GM23248 (cell line): ENCODE data around the gene NMRK1. TPM values are rescaled to one million over a fixed set of nuclear protein-coding genes. Genes with fewer than 3 reads are reported as not detected.

ENCODE experiments used
- DNase-seq: peaks from one replicate; pipeline ENCODE4 v3.0.0-alpha.2; 2015
- H2AFZ ChIP-seq: fragments of 200-600 bp; sonication (generic); 2 replicates; pipeline ENCODE4 v1.6.1; 2016; ENCODE audit warnings: antibody characterized with exemption
- H3F3A ChIP-seq: fragments of 200-600 bp; sonication (generic); 2 replicates; pipeline ENCODE4 v1.6.1; 2016; ENCODE audit warnings: mild to moderate bottlenecking, antibody characterized with exemption, mixed run types; ENCODE audit not compliant: insufficient read depth
- H3K27ac ChIP-seq: fragments of 200-600 bp; sonication (generic); 2 replicates; pipeline ENCODE4 v1.5.1; 2016; ENCODE audit warnings: mild to moderate bottlenecking
- H3K27me3 ChIP-seq: fragments of 200-600 bp; sonication (generic); replicated peaks from 2 replicates; pipeline ENCODE4 v1.6.1; 2016; ENCODE audit warnings: mild to moderate bottlenecking; ENCODE audit not compliant: insufficient read depth
- H3K36me3 ChIP-seq: fragments of 200-600 bp; sonication (generic); 2 replicates; pipeline ENCODE4 v1.6.1; 2016; ENCODE audit warnings: low read depth, mild to moderate bottlenecking
- H3K4me1 ChIP-seq: fragments of 200-600 bp; sonication (generic); 2 replicates; pipeline ENCODE4 v1.6.1; 2016; ENCODE audit warnings: mild to moderate bottlenecking; ENCODE audit not compliant: insufficient read depth
- H3K4me2 ChIP-seq: fragments of 200-600 bp; sonication (generic); one replicate; pipeline ENCODE4 v1.6.1; 2016; ENCODE audit warnings: mild to moderate bottlenecking; ENCODE audit not compliant: unreplicated experiment
- H3K4me3 ChIP-seq: fragments of 200-600 bp; sonication (generic); 2 replicates; pipeline ENCODE4 v1.5.1; 2016; ENCODE audit warnings: mild to moderate bottlenecking
- H3K79me2 ChIP-seq: fragments of 200-600 bp; sonication (generic); 2 replicates; pipeline ENCODE4 v1.6.1; 2016; ENCODE audit warnings: mild to moderate bottlenecking; ENCODE audit not compliant: insufficient read depth
- H3K9ac ChIP-seq: fragments of 200-600 bp; sonication (generic); 2 replicates; pipeline ENCODE4 v1.6.1; 2016; ENCODE audit warnings: mild to moderate bottlenecking
- H3K9me2 ChIP-seq: fragments of 200-600 bp; sonication (generic); 2 replicates; pipeline ENCODE4 v1.6.1; 2016; ENCODE audit warnings: mixed run types, mild to moderate bottlenecking, moderate library complexity; ENCODE audit not compliant: insufficient read depth
- H3K9me3 ChIP-seq: fragments of 200-600 bp; sonication (generic); one replicate; pipeline ENCODE4 v1.6.1; 2017; ENCODE audit warnings: low read depth
- H4K20me1 ChIP-seq: fragments of 200-600 bp; sonication (generic); 2 replicates; pipeline ENCODE4 v1.6.0; 2016; ENCODE audit not compliant: insufficient read depth
- EZH2 ChIP-seq: fragments of 200-600 bp; sonication (generic); IDR thresholded peaks from 2 replicates; pipeline ENCODE4 v1.6.1; 2018; ENCODE audit warnings: antibody characterized with exemption, mild to moderate bottlenecking; ENCODE audit not compliant: insufficient read depth, poor library complexity, severe bottlenecking
- EZH2phosphoT487 ChIP-seq: fragments of 200-600 bp; sonication (generic); IDR thresholded peaks from 2 replicates; pipeline ENCODE4 v1.6.1; 2018; ENCODE audit warnings: antibody characterized with exemption, moderate library complexity, mild to moderate bottlenecking, low read depth; ENCODE audit not compliant: insufficient read depth
- WGBS, 2 experiments: methylation state at CpG; one replicate each; pipeline ENCODE4 v1.1.6; 2015 to 2017; ENCODE audit warnings: low lambda C conversion rate in 2 of 2, low coverage in 1 of 2; ENCODE audit errors: missing lambda C conversion rate in 2 of 2; 5-methylcytosine and 5-hydroxymethylcytosine counted together
- in situ Hi-C: fragments of 300-500 bp; cut with MboI; formaldehyde crosslinking; loops from 2 replicates; pipeline ENCODE4 v1.15.0; 2020
- polyA plus RNA-seq: library from polyadenylated mRNA; unstranded; fragments of >200 nt; fragmentation: Nextera tagmentation; extraction: Ambion mirVana; gene quantifications from 2 replicates; pipeline ENCODE4 v1.2.1, GENCODE V29; 2016
- total RNA-seq: library from RNA; depleted of rRNA; stranded (reverse); fragments of >200 nt; shearing (Covaris generic); gene quantifications from 2 replicates; pipeline ENCODE4 v1.2.3, GENCODE V29; 2014

The NMRK1 gene
- total and polyA plus RNA-seq, 2 experiments from 2014 or later = 16.6 to 29.2 TPM

GRCh38 chr9:75039801-75040200, 48.2 kb downstream of the NMRK1 start:
- in situ Hi-C loops = no loop called here
- Histone ChIP-seq H3K9me3 (no peaks in the 10 kb centered on the region), H3K79me2 (no peaks in the 10 kb centered on the region), H3K4me3 (peak overlapping the region; percentile 43; the same call in 1 of the 2 replicates), H3K9me2 (no peaks in the 10 kb centered on the region), H3K9ac (0 out of 2 replicates have a peak overlapping the region, but pooled peaks have one; percentile 12), H3K36me3 (no peaks in the 10 kb centered on the region), H4K20me1 (no peaks in the 10 kb centered on the region), H3K4me2 (peak overlapping the region; percentile 56), H3K4me1 (peaks cover 35% of the 10 kb centered on the region), H3K27me3 (no peaks in the 10 kb centered on the region), H3F3A (peaks cover 32% of the 10 kb centered on the region), H2AFZ (peak overlapping the region; percentile 61), H3K27ac (peak overlapping the region; percentile 80)
- TF ChIP-seq EZH2phosphoT487 (no peak), EZH2 (no peak)
- peak; percentile 36 for DNase-seq
- WGBS, 2 experiments = 42 to 45% methylated on average over 3 of the region's 3 CpGs

- H3K4me1 ChIP-seq = peaks cover 35% of the 10 kb centered on the region
- no peaks in the 10 kb centered on the region for H3K9me3 ChIP-seq
- H3F3A ChIP-seq = peaks cover 32% of the 10 kb centered on the region
- H3K79me2 ChIP-seq = no peaks in the 10 kb centered on the region
- no peaks in the 10 kb centered on the region for H3K36me3 ChIP-seq
- 1 to 3% methylated on average over 3 of the region's 3 CpGs for WGBS, 2 experiments
- H3K4me3 ChIP-seq = peak overlapping the region; percentile 43
- in situ Hi-C loops = no loop called here
- peak overlapping the region; percentile 46 for H3K9ac ChIP-seq
- peak; percentile 89 for DNase-seq
- H3K4me2 ChIP-seq = peak overlapping the region; percentile 56
- no peaks in the 10 kb centered on the region for H4K20me1 ChIP-seq
- TF ChIP-seq EZH2 = no peak
- no peak for TF ChIP-seq EZH2phosphoT487
- H2AFZ ChIP-seq = peak overlapping the region; percentile 61
- H3K27me3 ChIP-seq = no peaks in the 10 kb centered on the region
- H3K9me2 ChIP-seq = no peaks in the 10 kb centered on the region
- H3K27ac ChIP-seq = peak overlapping the region; percentile 80
These were observed 48.9 kb downstream of the NMRK1 start for GRCh38 chr9:75039009-75039408.

GRCh38 chr9:75036793-75037192, 51.2 kb downstream of the NMRK1 start:
- TF ChIP-seq EZH2 (no peak), EZH2phosphoT487 (no peak)
- Histone ChIP-seq H4K20me1 (no peaks in the 10 kb centered on the region), H3K9me2 (no peaks in the 10 kb centered on the region), H3K9ac (no peak overlapping the region), H3F3A (peaks cover 32% of the 10 kb centered on the region), H3K79me2 (no peaks in the 10 kb centered on the region), H3K27ac (no peak overlapping the region), H3K27me3 (no peaks in the 10 kb centered on the region), H3K36me3 (no peaks in the 10 kb centered on the region), H3K4me1 (peaks cover 35% of the 10 kb centered on the region), H3K4me3 (no peak overlapping the region), H3K4me2 (no peak overlapping the region), H3K9me3 (no peaks in the 10 kb centered on the region), H2AFZ (no peak overlapping the region)
- in situ Hi-C loops = no loop called here
- 65 to 67% methylated on average over 3 of the region's 3 CpGs for WGBS, 2 experiments
- DNase-seq = no peak

- Histone ChIP-seq H3K9me2 (no peaks in the 10 kb centered on the region), H3K4me2 (no peak overlapping the region), H3K36me3 (no peaks in the 10 kb centered on the region), H3K79me2 (no peaks in the 10 kb centered on the region), H2AFZ (no peak overlapping the region), H3K9me3 (no peaks in the 10 kb centered on the region), H3K27ac (no peak overlapping the region), H3F3A (peaks cover 12% of the 10 kb centered on the region), H4K20me1 (no peaks in the 10 kb centered on the region), H3K4me3 (no peak overlapping the region), H3K27me3 (no peaks in the 10 kb centered on the region), H3K4me1 (peaks cover 11% of the 10 kb centered on the region), H3K9ac (no peak overlapping the region)
- in situ Hi-C loops = no loop called here
- WGBS, 2 experiments = 59 to 67% methylated on average over 2 of the region's 2 CpGs
- TF ChIP-seq EZH2phosphoT487 (no peak), EZH2 (no peak)
- no peak for DNase-seq
These were observed 54.0 kb downstream of the NMRK1 start for GRCh38 chr9:75033791-75034473.
